HepG2 (cell line): ENCODE measurements around the gene DPH7. TPM values are rescaled to one million over a fixed set of nuclear protein-coding genes. Genes with fewer than 3 reads are reported as not detected.

Experiments used
- ATAC-seq: fragments of 200-7000 bp; cut with Tn5 transposase; 3 replicates; pipeline ENCODE4 v1.9.1; 2020; ENCODE audit warnings: mild to moderate bottlenecking, moderate library complexity
- BruUV-seq: library from RNA; stranded (reverse); fragments of 400-500 nt; replicated peaks from 2 replicates; lab custom pipeline; 2021; lab: Mats Ljungman, UMichigan
- CTCF ChIA-PET: fragments of 300-600 bp; formaldehyde crosslinking; extraction: SDS; loops from one replicate; lab custom pipeline; 2021; ENCODE audit warnings: low total read pairs, inconsistent platforms, low intra/inter-chr PET ratio; lab: Yijun Ruan, JAX
- POLR2A ChIA-PET: fragments of 350-600 bp; sonication (Branson Sonifier 250); formaldehyde crosslinking; loops from one replicate; lab custom pipeline; 2020; ENCODE audit warnings: antibody characterized with exemption, inconsistent platforms; lab: Yijun Ruan, JAX
- DNase-seq: peaks from one replicate; pipeline ENCODE4 v3.0.0-alpha.2; 2015; ENCODE audit warnings: low spot score
- FAIRE-seq: peaks from 3 replicates; lab custom pipeline; 2011; peaks lifted over from hg19 to GRCh38; lab: Jason Lieb, UNC
- H2AFZ ChIP-seq: one replicate; pipeline ENCODE4 v1.6.1; 2011; ENCODE audit warnings: low read length, inconsistent platforms
- H3K27ac ChIP-seq: fragments of 300-600 bp; 3 replicates; pipeline ENCODE4 v1.8.0; 2011; ENCODE audit warnings: mixed run types, mild to moderate bottlenecking, mixed read lengths, low read length, inconsistent platforms; ENCODE audit not compliant: insufficient read depth; ENCODE audit errors: extremely low read length
- H3K27me3 ChIP-seq, 2 experiments: fragments of 200-600 bp in 1 of 2; 2 replicates in 1 of 2; 3 replicates in 1 of 2; pipeline versions ENCODE4 v1.6.0 to v1.8.0; 2011; ENCODE audit warnings: low read length in 2 of 2, mild to moderate bottlenecking in 2 of 2, moderate library complexity in 2 of 2, inconsistent platforms in 1 of 2; ENCODE audit not compliant: insufficient read depth in 2 of 2, control insufficient read depth in 1 of 2
- H3K36me3 ChIP-seq, 2 experiments: fragments of 200-600 bp in 1 of 2; replicated peaks in 1 of 2; 2 replicates in 1 of 2; 3 replicates in 1 of 2; pipeline versions ENCODE4 v1.5.1 to v1.8.0; 2011; ENCODE audit warnings: low read length in 2 of 2, inconsistent platforms in 1 of 2; ENCODE audit not compliant: insufficient read depth in 2 of 2, control insufficient read depth in 1 of 2
- H3K4me1 ChIP-seq: 2 replicates; pipeline ENCODE4 v1.5.1; 2012; ENCODE audit warnings: low read length, inconsistent platforms; ENCODE audit not compliant: insufficient read depth
- H3K4me2 ChIP-seq: 2 replicates; pipeline ENCODE4 v1.6.0; 2011; ENCODE audit warnings: low read depth, low read length, inconsistent platforms
- H3K4me3 ChIP-seq, 3 experiments: fragments of 200-600 bp in 1 of 3; sonication (generic), shearing (Covaris generic) in 1 of 3; replicated peaks in 1 of 3; 2 replicates each; pipeline ENCODE4 v1.5.1; 2011 to 2016; ENCODE audit warnings: low read length in 3 of 3, inconsistent platforms in 2 of 3, low read depth in 2 of 3, mild to moderate bottlenecking in 2 of 3, control low read depth in 1 of 3, mixed read lengths in 1 of 3; ENCODE audit not compliant: insufficient read depth in 1 of 3
- H3K79me2 ChIP-seq: one replicate; pipeline ENCODE4 v1.6.1; 2011; ENCODE audit warnings: low read length, inconsistent platforms; ENCODE audit not compliant: insufficient read depth
- H3K9ac ChIP-seq: 2 replicates; pipeline ENCODE4 v1.6.0; 2011; ENCODE audit warnings: mild to moderate bottlenecking, low read depth, low read length, inconsistent platforms; ENCODE audit not compliant: insufficient read depth
- H3K9me3 ChIP-seq: 2 replicates; pipeline ENCODE4 v1.5.1; 2012; ENCODE audit warnings: mild to moderate bottlenecking, low read length
- H4K20me1 ChIP-seq: 2 replicates; pipeline ENCODE4 v1.6.0; 2011; ENCODE audit warnings: inconsistent platforms, mild to moderate bottlenecking, low read length, moderate library complexity; ENCODE audit not compliant: insufficient read depth
- AFF4 ChIP-seq: sonication (generic); formaldehyde crosslinking; IDR thresholded peaks from 2 replicates; pipeline ENCODE4 v1.4.0; 2020; ENCODE audit warnings: missing genetic modification reagents
- ETV5 ChIP-seq: IDR thresholded peaks from 2 replicates; pipeline ENCODE4 v1.6.1; 2018; ENCODE audit warnings: missing biosample characterization, missing genetic modification reagents, inconsistent platforms, borderline replicate concordance
- HNRNPK ChIP-seq: fragments of 200-400 bp; formaldehyde crosslinking; IDR thresholded peaks from 2 replicates; pipeline ENCODE4 v1.6.1; 2018; ENCODE audit warnings: low read length, low read depth, moderate library complexity, mild to moderate bottlenecking; ENCODE audit not compliant: poor library complexity, severe bottlenecking
- KLF16 ChIP-seq, 2 experiments: sonication (generic) in 1 of 2; formaldehyde crosslinking in 1 of 2; IDR thresholded peaks; 2 replicates each; pipeline versions ENCODE4 v1.6.1 to v1.8.0; 2016 to 2023; ENCODE audit warnings: missing genetic modification reagents in 2 of 2, missing compliant biosample characterization in 1 of 2
- NAIF1 ChIP-seq: sonication (generic); formaldehyde crosslinking; IDR thresholded peaks from 2 replicates; pipeline ENCODE4 v1.5.0; 2020; ENCODE audit warnings: mild to moderate bottlenecking, missing genetic modification reagents, borderline replicate concordance
- ZBTB33 ChIP-seq: sonication (generic); formaldehyde crosslinking; IDR thresholded peaks from 2 replicates; pipeline ENCODE4 v1.4.0; 2020; ENCODE audit warnings: missing genetic modification reagents
- WGBS: methylation state at CpG from one replicate; pipeline ENCODE4 v1.1.6; 2017; ENCODE audit warnings: low lambda C conversion rate; 5-methylcytosine and 5-hydroxymethylcytosine counted together
- in situ Hi-C: cut with HindIII; loops from 2 replicates; pipeline ENCODE4 v1.10.0; 2017; ENCODE audit warnings: low pct_unique_long_range_greater_than_20kb; ENCODE audit not compliant: extremely low pct_ligation_motif_present
- intact Hi-C: fragments of 100-400 bp; cut with micrococcal nuclease; formaldehyde crosslinking; loops from one replicate; pipeline ENCODE4 v1.10.0; 2022; ENCODE audit not compliant: unreplicated experiment
- polyA plus RNA-seq, 8 experiments: library from polyadenylated mRNA; depleted of rRNA in 3 of 8; stranded (reverse) in 7 of 8; unstranded in 1 of 8; fragments of >200 nt; fragmentation: Illumina TruSeq in 4 of 8; extraction: Trizol in 4 of 8; gene quantifications; 2 replicates each; pipeline versions ENCODE4 v1.2.1 to v1.2.3, GENCODE V29; 2011 to 2016; ENCODE audit warnings: low read depth in 4 of 8, missing spikeins in 1 of 8, mixed read lengths in 1 of 8; ENCODE audit not compliant: insufficient read depth in 1 of 8
- total RNA-seq, 5 experiments: library from RNA; depleted of rRNA; stranded (reverse); fragments of >200 nt; fragmentation: Illumina TruSeq; extraction: Trizol; gene quantifications; 2 replicates each; pipeline ENCODE4 v1.2.3, GENCODE V29; 2016; ENCODE audit warnings: low read depth in 1 of 5

Gene DPH7
- total and polyA plus RNA-seq, 2 of the 13 experiments (the other 11 are each of a cell fraction or from before 2014, with no cell fraction given) = 27.6 to 31.6 TPM

GRCh38 chr9:137515338-137515724 is 63.4 kb downstream of the DPH7 start:
- H3K4me2 ChIP-seq = no peak overlapping the region
- ATAC-seq = peak; percentile 50; the same call in 2 of the 3 replicates
- no peak overlapping the region for H2AFZ ChIP-seq
- H3K27me3 ChIP-seq = no peaks in the 10 kb centered on the region
- intact Hi-C loops = no loop called here
- no CpG with 5 or more reads among the region's 23 CpGs for WGBS
- no peak for TF ChIP-seq KLF16 (CRISPR knock-in tag; IDR thresholded peaks at IDR 0.05)
- no peak for TF ChIP-seq AFF4 (CRISPR knock-in tag)
- TF ChIP-seq ETV5 (CRISPR knock-in tag) = no peak
- TF ChIP-seq NAIF1 (CRISPR knock-in tag) = no peak
- no peak for TF ChIP-seq ZBTB33 (CRISPR knock-in tag)
- TF ChIP-seq HNRNPK = peak; percentile 80
- TF ChIP-seq, all 625 proteins: peak for 1
- no peaks in the 10 kb centered on the region for H3K4me1 ChIP-seq
- no peak overlapping the region for H3K4me3 ChIP-seq
- H3K27ac ChIP-seq = no peak overlapping the region
- DNase-seq = no peak
- CTCF ChIA-PET = no interaction called here
- peaks cover 3% of the 10 kb centered on the region; the same call in 1 of the 2 replicates for H3K9me3 ChIP-seq
- POLR2A ChIA-PET = no interaction called here
- BruUV-seq = no TSS peak
- no peaks in the 10 kb centered on the region for H4K20me1 ChIP-seq
- FAIRE-seq = no peak
- no peak overlapping the region for H3K9ac ChIP-seq
- no peaks in the 10 kb centered on the region for H3K79me2 ChIP-seq
- no peaks in the 10 kb centered on the region for H3K36me3 ChIP-seq
- in situ Hi-C loops = no loop called here
